Rectal smooth muscle tissue (tissue), 1 donor: Measurements from ENCODE around the gene PITPNB.
A peak's percentile ranks its signal among the peaks of the same experiment; 100 is the strongest.

ENCODE experiments used
- H3K27ac ChIP-seq: one replicate; pipeline ENCODE4 v1.7.0; 2013; ENCODE audit warnings: low read depth, low read length, inconsistent platforms
- H3K27me3 ChIP-seq: one replicate; pipeline ENCODE4 v1.7.0; 2013; ENCODE audit warnings: low read length; ENCODE audit not compliant: control insufficient read depth, insufficient read depth
- H3K36me3 ChIP-seq: one replicate; pipeline ENCODE4 v1.7.0; 2013; ENCODE audit warnings: low read length; ENCODE audit not compliant: control insufficient read depth, insufficient read depth
- H3K4me1 ChIP-seq: one replicate; pipeline ENCODE4 v1.7.0; 2013; ENCODE audit warnings: low read length; ENCODE audit not compliant: control insufficient read depth, insufficient read depth
- H3K4me3 ChIP-seq: one replicate; pipeline ENCODE4 v1.7.0; 2013; ENCODE audit warnings: low read length
- H3K9ac ChIP-seq: one replicate; pipeline ENCODE4 v1.7.0; 2013; ENCODE audit warnings: low read length

Gene PITPNB

DNA sequence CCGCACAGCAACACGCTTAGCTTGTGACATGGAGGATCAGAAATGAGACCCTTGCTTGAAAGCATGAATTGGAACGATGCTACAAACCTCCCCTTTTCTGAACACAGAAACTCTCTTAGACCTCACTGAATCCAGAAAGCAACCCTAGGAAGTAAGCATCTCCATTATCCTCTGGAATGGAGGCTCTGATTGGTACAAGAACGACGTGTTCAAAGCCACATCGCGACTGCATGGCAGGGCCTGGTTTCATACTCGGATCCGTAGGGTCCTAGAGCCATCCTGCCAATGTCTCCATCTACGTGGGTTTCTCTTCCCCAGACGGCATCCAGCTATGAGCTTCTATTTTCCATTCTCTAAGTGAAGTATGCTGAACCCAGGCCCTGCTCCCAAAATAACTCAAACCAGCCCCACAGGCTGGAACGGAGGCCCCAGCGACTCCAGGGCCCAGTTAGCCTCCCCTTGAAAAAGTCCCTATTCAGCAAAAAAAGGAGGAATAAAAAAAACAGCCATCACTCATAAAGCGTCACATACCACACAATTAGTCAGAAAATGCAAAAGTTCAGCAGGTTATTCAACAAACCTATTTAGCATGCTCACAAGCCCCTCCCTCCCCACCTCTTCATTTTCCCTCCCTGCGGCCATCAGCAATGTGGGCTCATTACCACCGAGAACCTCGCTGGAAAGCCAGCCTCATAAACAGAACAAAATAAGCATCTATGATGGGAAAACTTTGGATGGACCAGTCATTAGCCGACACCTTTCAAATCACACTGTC is 110.4 kb downstream of the PITPNB start:
- Histone ChIP-seq H3K36me3 (no peaks in the 10 kb centered on the region), H3K4me3 (no peak overlapping the region), H3K27ac (no peak overlapping the region), H3K27me3 (no peaks in the 10 kb centered on the region), H3K4me1 (peaks cover 14% of the 10 kb centered on the region), H3K9ac (no peak overlapping the region)

GRCh38 chr22:27805841-27806240 is 113.2 kb downstream of the PITPNB start:
- Histone ChIP-seq H3K4me3 (no peak overlapping the region), H3K9ac (no peak overlapping the region), H3K27ac (no peak overlapping the region), H3K27me3 (no peaks in the 10 kb centered on the region), H3K36me3 (no peaks in the 10 kb centered on the region), H3K4me1 (peaks cover 12% of the 10 kb centered on the region)

- H3K9ac ChIP-seq: no peak overlapping the region
- H3K27ac ChIP-seq: no peak overlapping the region
- no peak overlapping the region for H3K4me3 ChIP-seq
- H3K27me3 ChIP-seq: peaks cover 9% of the 10 kb centered on the region
- H3K36me3 ChIP-seq: no peaks in the 10 kb centered on the region
- H3K4me1 ChIP-seq: peaks cover 2% of the 10 kb centered on the region
Observed at GRCh38 chr22:27804470-27805297, 114.4 kb downstream of the PITPNB start.

GRCh38 chr22:27803841-27804415 is 115.1 kb downstream of the PITPNB start:
- H3K27me3 ChIP-seq: peaks cover 10% of the 10 kb centered on the region
- no peak overlapping the region for H3K27ac ChIP-seq
- H3K9ac ChIP-seq: no peak overlapping the region
- no peak overlapping the region for H3K4me3 ChIP-seq
- no peaks in the 10 kb centered on the region for H3K36me3 ChIP-seq
- peaks cover 2% of the 10 kb centered on the region for H3K4me1 ChIP-seq

GRCh38 chr22:27802346-27803073 is 116.5 kb downstream of the PITPNB start:
- peaks cover 2% of the 10 kb centered on the region for H3K4me1 ChIP-seq
- H3K4me3 ChIP-seq: peak overlapping the region; percentile 68
- peaks cover 10% of the 10 kb centered on the region for H3K27me3 ChIP-seq
- no peak overlapping the region for H3K9ac ChIP-seq
- peak overlapping the region; percentile 43 for H3K27ac ChIP-seq
- H3K36me3 ChIP-seq: no peaks in the 10 kb centered on the region
